Measurements from ENCODE around the gene PLK3.

- TF ChIP-seq POLR2A (IDR thresholded peaks at IDR 0.05), result no peak
- TF ChIP-seq, protein P1, sequence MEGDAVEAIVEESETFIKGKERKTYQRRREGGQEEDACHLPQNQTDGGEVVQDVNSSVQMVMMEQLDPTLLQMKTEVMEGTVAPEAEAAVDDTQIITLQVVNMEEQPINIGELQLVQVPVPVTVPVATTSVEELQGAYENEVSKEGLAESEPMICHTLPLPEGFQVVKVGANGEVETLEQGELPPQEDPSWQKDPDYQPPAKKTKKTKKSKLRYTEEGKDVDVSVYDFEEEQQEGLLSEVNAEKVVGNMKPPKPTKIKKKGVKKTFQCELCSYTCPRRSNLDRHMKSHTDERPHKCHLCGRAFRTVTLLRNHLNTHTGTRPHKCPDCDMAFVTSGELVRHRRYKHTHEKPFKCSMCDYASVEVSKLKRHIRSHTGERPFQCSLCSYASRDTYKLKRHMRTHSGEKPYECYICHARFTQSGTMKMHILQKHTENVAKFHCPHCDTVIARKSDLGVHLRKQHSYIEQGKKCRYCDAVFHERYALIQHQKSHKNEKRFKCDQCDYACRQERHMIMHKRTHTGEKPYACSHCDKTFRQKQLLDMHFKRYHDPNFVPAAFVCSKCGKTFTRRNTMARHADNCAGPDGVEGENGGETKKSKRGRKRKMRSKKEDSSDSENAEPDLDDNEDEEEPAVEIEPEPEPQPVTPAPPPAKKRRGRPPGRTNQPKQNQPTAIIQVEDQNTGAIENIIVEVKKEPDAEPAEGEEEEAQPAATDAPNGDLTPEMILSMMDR (IDR thresholded peaks at IDR 0.05), result no peak
These were observed 51.1 kb downstream of the PLK3 start for GRCh38 chr1:44851308-44851707.
